H1 (cell line): ENCODE results near the gene CLEC2B. TPM values are rescaled to one million over a fixed set of nuclear protein-coding genes. Genes with fewer than 3 reads are reported as not detected.

ENCODE experiments used
- CBX5 ChIP-seq: fragments of 300-800, 300-1000 bp; sonication (generic); IDR thresholded peaks from 2 replicates; pipeline ENCODE4 v1.7.1; 2016; ENCODE audit warnings: antibody characterized with exemption, low read length, low read depth
- KDM4A ChIP-seq: IDR thresholded peaks from one replicate; pipeline ENCODE4 v1.7.1; 2012; ENCODE audit warnings: low read depth, mild to moderate bottlenecking, moderate library complexity, low read length, inconsistent platforms; ENCODE audit not compliant: severe bottlenecking
- POU5F1 ChIP-seq: IDR thresholded peaks from 2 replicates; pipeline ENCODE4 v1.6.1; 2011; ENCODE audit warnings: low read depth, mild to moderate bottlenecking, low read length, moderate library complexity
- SP1 ChIP-seq: IDR thresholded peaks from 2 replicates; pipeline ENCODE4 v1.6.1; 2011; ENCODE audit warnings: low read depth, low read length
- TEAD4 ChIP-seq: IDR thresholded peaks from 2 replicates; pipeline ENCODE4 v1.6.1; 2012; ENCODE audit warnings: low read depth, low read length, inconsistent platforms, mixed read lengths
- YY1 ChIP-seq: IDR thresholded peaks from 2 replicates; pipeline ENCODE4 v1.6.1; 2011; ENCODE audit warnings: low read depth, mild to moderate bottlenecking, low read length
- ZNF274 ChIP-seq: IDR thresholded peaks from 2 replicates; pipeline ENCODE4 v1.7.0; 2012; ENCODE audit warnings: low read length, borderline replicate concordance; ENCODE audit errors: extremely low read depth
- polyA plus RNA-seq, 7 experiments: library from polyadenylated mRNA; depleted of rRNA in 3 of 7; stranded (reverse) in 5 of 7; unstranded in 2 of 7; fragments of >200 nt in 5 of 7; fragments of 200-250 nt in 2 of 7; gene quantifications; 1 replicate in 5 of 7; 2 replicates in 1 of 7; 4 replicates in 1 of 7; pipeline versions ENCODE4 v1.2.1 to v1.2.3, GENCODE V29; 2011 to 2013; ENCODE audit warnings: missing spikeins in 2 of 7, mixed read lengths in 2 of 7
- total RNA-seq: library from RNA; stranded (reverse); fragmentation: NEBNext Ultra II Directional; extraction: Animal tissue kit (Norgen Biotek cat#: 25700); gene quantifications from 2 replicates; pipeline ENCODE4 v1.2.1, GENCODE V29; 2021

The CLEC2B gene
- total and polyA plus RNA-seq, 2 of the 8 experiments (the other 6 are each of a cell fraction or from before 2014, with no cell fraction given), result not detected

- TF ChIP-seq KDM4A (no peak), CBX5 (no peak), SP1 (no peak), YY1 (no peak), POU5F1 (no peak), ZNF274 (no peak), TEAD4 (no peak)
- TF ChIP-seq, all 59 proteins: peak for 0
Measured at GRCh38 chr12:9806714-9807113, 62.4 kb downstream of the CLEC2B start (continued).
